CD4-positive, alpha-beta T cell (primary cell): ENCODE results near the gene KCNQ1. TPM values are rescaled to one million over a fixed set of nuclear protein-coding genes. Genes with fewer than 3 reads are reported as not detected.

Source experiments
- ATAC-seq: fragments of 200-7000 bp; cut with Tn5 transposase; one replicate; pipeline ENCODE4 v1.10.0; 2022; ENCODE audit warnings: mild to moderate bottlenecking; ENCODE audit not compliant: poor library complexity
- CTCF ChIA-PET: fragments of 350-600 bp; sonication (Branson Sonifier 250); formaldehyde crosslinking; loops from one replicate; lab custom pipeline; 2021; ENCODE audit warnings: antibody characterized with exemption, inconsistent platforms; lab: Charles Lee
- POLR2A ChIA-PET: fragments of 350-600 bp; sonication (Branson Sonifier 250); formaldehyde crosslinking; loops from one replicate; lab custom pipeline; 2021; ENCODE audit warnings: antibody characterized with exemption, inconsistent platforms; lab: Charles Lee
- DNase-seq, 14 experiments: peaks; one replicate each; pipeline ENCODE4 v3.0.0-alpha.2; 2013 to 2020; ENCODE audit warnings: mixed read lengths in 2 of 14
- H3K27ac ChIP-seq, 2 donors: one replicate each; pipeline versions ENCODE4 v1.5.1 to v1.7.0; 2013; ENCODE audit warnings: low read length in 2 of 2, low read depth in 1 of 2, mild to moderate bottlenecking in 1 of 2
- H3K27me3 ChIP-seq, 2 experiments: 1 replicate in 1 of 2; 2 replicates in 1 of 2; pipeline versions ENCODE4 v1.6.1 to v1.7.0; 2013; ENCODE audit warnings: low read length in 2 of 2, control low read depth in 1 of 2, mild to moderate bottlenecking in 1 of 2, moderate library complexity in 1 of 2; ENCODE audit not compliant: insufficient read depth in 2 of 2, control insufficient read depth in 1 of 2
- H3K36me3 ChIP-seq: one replicate; pipeline ENCODE4 v1.6.1; 2013; ENCODE audit warnings: low read length, control low read depth; ENCODE audit not compliant: insufficient read depth
- H3K4me1 ChIP-seq: one replicate; pipeline ENCODE4 v1.6.1; 2013; ENCODE audit warnings: low read length, control low read depth; ENCODE audit not compliant: insufficient read depth
- H3K4me3 ChIP-seq: one replicate; pipeline ENCODE4 v1.5.1; 2013; ENCODE audit warnings: mild to moderate bottlenecking, low read length, moderate library complexity
- H3K9me3 ChIP-seq, 2 experiments: 1 replicate in 1 of 2; 2 replicates in 1 of 2; pipeline versions ENCODE4 v1.6.1 to v1.7.0; 2013; ENCODE audit warnings: low read length in 2 of 2, mild to moderate bottlenecking in 2 of 2, control low read depth in 1 of 2, moderate library complexity in 1 of 2; ENCODE audit not compliant: control insufficient read depth in 1 of 2, insufficient read depth in 1 of 2
- H3K27ac Mint-ChIP-seq: one replicate; pipeline ENCODE4 v1.8.0; 2020; ENCODE audit warnings: mixed read lengths
- H3K27me3 Mint-ChIP-seq: one replicate; pipeline ENCODE4 v1.8.0; 2021; ENCODE audit warnings: mixed read lengths
- H3K36me3 Mint-ChIP-seq: one replicate; pipeline ENCODE4 v1.8.0; 2021; ENCODE audit warnings: low read depth, mixed read lengths
- H3K4me1 Mint-ChIP-seq: one replicate; pipeline ENCODE4 v1.8.0; 2021; ENCODE audit warnings: low read depth, mixed read lengths
- H3K4me3 Mint-ChIP-seq: one replicate; pipeline ENCODE4 v1.8.0; 2020; ENCODE audit warnings: mild to moderate bottlenecking, mixed read lengths
- H3K9me3 Mint-ChIP-seq: one replicate; pipeline ENCODE4 v1.8.0; 2020; ENCODE audit warnings: mixed read lengths
- intact Hi-C, 2 experiments: fragments of 100-400 bp; cut with DNase I in 1 of 2; cut with micrococcal nuclease in 1 of 2; formaldehyde crosslinking; loops; one replicate each; pipeline versions ENCODE4 v1.15.1 to v1.9.0; 2023 to 2025; cut with DNase I, micrococcal nuclease
- total RNA-seq, 174 experiments: library from RNA in 2 of 174; stranded (reverse) in 2 of 174; gene quantifications; one replicate each; pipeline ENCODE4 v1.2.3 and lab custom pipeline; 2021 to 2026
- TF ChIP-seq, protein P1 (sequence below): fragments of 200-600 bp; IDR thresholded peaks from one replicate; pipeline ENCODE4 v1.8.0; 2022; ENCODE audit warnings: antibody characterized with exemption, mild to moderate bottlenecking

Gene KCNQ1
- total RNA-seq, 2 experiments from 2014 or later = 31.3 to 33.1 TPM

DNA sequence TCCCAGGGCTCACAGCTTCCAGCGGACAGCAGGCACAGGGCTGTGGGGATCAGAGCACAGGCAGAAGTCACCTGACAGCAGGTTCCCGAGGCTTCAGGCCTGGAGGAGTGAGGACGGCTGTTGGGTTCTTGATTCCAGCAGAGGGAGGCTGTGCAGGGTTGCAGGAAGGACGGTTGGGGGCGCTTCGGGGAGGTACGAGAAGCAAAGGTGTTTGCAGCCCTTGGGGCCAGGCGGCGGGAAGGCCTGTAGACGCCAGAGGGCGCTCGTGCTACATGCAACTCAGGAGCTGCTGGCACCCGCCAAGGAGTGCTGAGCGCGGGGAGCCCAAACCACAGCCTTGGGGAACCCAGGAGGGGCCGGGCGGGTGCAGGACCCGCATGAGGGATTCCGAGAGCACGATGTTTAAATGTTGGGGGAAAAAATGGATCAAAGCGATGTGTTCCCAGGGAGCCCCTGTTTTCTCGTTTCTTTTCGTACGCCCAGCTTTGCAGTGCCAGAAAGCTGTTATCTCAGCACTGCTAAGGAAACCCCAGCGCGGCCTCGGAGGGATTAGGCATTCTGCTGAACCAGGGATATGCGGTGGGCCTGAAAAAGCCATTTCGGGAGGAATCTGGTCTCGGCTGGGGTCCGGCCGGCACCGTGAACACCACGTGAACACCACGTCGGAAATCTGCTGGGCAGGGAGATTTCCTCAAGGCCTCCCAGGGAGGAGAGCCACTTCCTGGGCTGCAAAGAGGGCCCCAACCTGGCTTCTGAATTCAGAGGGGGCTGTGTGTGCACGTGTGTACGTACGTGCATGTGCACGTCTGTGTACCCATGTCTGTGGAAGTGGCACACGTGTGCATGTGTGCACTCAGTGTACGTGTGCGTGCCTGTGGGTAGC lies 88.1 kb downstream of the KCNQ1 start:
- ChIA-PET CTCF (interaction anchor here (0.6 to 5.1 kb wide), 38 partner anchors 9 to 947 kb away, joined by 3 to 158 read pairs (median 5); partner anchors contain the start of genes KCNQ1, PHLDA2, TRPM5 and TSSC4), POLR2A (interaction anchor here (0.6 to 3.0 kb wide), 7 partner anchors 87 to 559 kb away, joined by 3 to 25 read pairs (median 5); partner anchors contain the start of gene CDKN1C)
- Histone ChIP-seq H3K27me3 (no peaks in the 10 kb centered on the region), H3K9me3 (no peaks in the 10 kb centered on the region), H3K27ac (no peak overlapping the region), H3K4me1 (peaks cover 31% of the 10 kb centered on the region), H3K4me3 (peak overlapping the region; percentile 33), H3K36me3 (peaks cover 4% of the 10 kb centered on the region)
- peak overlapping the region; percentile 77 for H3K4me3 Mint-ChIP-seq
- H3K9me3 Mint-ChIP-seq = no peaks in the 10 kb centered on the region
- H3K4me1 Mint-ChIP-seq = peaks cover 25% of the 10 kb centered on the region
- peak; percentile 86 to 97 (median 92) for DNase-seq
- intact Hi-C loops = loop anchor here (1.0 to 10.0 kb wide), 10 partner anchors 86 to 884 kb away; partner anchors contain the start of gene KCNQ1 (in 1 of the 2)
- ATAC-seq = peak; percentile 89
- TF ChIP-seq, protein P1, sequence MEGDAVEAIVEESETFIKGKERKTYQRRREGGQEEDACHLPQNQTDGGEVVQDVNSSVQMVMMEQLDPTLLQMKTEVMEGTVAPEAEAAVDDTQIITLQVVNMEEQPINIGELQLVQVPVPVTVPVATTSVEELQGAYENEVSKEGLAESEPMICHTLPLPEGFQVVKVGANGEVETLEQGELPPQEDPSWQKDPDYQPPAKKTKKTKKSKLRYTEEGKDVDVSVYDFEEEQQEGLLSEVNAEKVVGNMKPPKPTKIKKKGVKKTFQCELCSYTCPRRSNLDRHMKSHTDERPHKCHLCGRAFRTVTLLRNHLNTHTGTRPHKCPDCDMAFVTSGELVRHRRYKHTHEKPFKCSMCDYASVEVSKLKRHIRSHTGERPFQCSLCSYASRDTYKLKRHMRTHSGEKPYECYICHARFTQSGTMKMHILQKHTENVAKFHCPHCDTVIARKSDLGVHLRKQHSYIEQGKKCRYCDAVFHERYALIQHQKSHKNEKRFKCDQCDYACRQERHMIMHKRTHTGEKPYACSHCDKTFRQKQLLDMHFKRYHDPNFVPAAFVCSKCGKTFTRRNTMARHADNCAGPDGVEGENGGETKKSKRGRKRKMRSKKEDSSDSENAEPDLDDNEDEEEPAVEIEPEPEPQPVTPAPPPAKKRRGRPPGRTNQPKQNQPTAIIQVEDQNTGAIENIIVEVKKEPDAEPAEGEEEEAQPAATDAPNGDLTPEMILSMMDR = peak; percentile 99
- H3K27ac Mint-ChIP-seq = no peak overlapping the region
- H3K36me3 Mint-ChIP-seq = peaks cover 5% of the 10 kb centered on the region
- no peaks in the 10 kb centered on the region for H3K27me3 Mint-ChIP-seq

DNA sequence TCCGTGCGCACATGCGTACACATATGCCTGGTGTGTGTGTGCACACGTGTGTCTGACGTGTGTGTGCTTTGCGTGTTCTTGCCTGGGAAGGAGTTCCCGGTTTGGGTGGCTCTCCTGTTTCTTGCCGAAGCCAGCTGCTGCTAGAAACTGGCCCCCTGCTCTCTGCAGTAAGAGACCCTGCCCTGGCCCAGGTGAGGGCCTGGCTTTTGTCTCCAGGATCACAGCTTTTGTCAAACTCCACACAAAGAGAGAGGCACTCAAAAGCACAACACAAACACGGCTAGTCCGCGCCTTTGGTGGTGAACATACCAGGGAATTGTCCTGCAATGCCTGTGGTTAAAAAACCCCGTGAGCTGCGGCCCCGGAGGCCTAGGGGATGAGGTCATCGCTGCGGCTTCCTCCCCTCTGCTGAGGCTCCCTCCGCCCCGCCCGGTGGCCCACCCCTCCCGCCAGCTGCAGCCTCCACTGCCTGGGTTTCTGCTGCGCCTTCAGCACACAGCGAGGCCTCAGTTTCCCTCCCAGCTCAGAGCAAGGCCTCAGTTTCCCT lies 88.9 kb downstream of the KCNQ1 start:
- no peak overlapping the region for H3K4me3 Mint-ChIP-seq
- no peak overlapping the region for H3K27ac Mint-ChIP-seq
- H3K36me3 Mint-ChIP-seq = peaks cover 5% of the 10 kb centered on the region
- intact Hi-C loops = loop anchor here (1.0 to 10.0 kb wide), 10 partner anchors 86 to 883 kb away; partner anchors contain the start of gene KCNQ1 (in 1 of the 2)
- peak in 4 of 14 experiments; percentile 26 to 68 (median 50) for DNase-seq
- no peaks in the 10 kb centered on the region for H3K9me3 Mint-ChIP-seq
- ChIA-PET POLR2A (interaction anchor here (1.1 to 3.0 kb wide), 5 partner anchors 355 to 558 kb away, joined by 3 to 25 read pairs (median 5); a partner anchor contains a TSS), CTCF (interaction anchor here (0.8 to 5.1 kb wide), 21 partner anchors 15 to 875 kb away, joined by 3 to 158 read pairs (median 6); partner anchors contain the start of genes KCNQ1, PHLDA2 and TRPM5)
- H3K4me1 ChIP-seq = peaks cover 31% of the 10 kb centered on the region
- no peak for ATAC-seq
- H3K27ac ChIP-seq = no peak overlapping the region
- H3K27me3 Mint-ChIP-seq = no peaks in the 10 kb centered on the region
- no peaks in the 10 kb centered on the region for H3K9me3 ChIP-seq
- no peaks in the 10 kb centered on the region for H3K27me3 ChIP-seq
- TF ChIP-seq, protein P1 = no peak
- peaks cover 21% of the 10 kb centered on the region for H3K4me1 Mint-ChIP-seq
- peaks cover 4% of the 10 kb centered on the region for H3K36me3 ChIP-seq
- H3K4me3 ChIP-seq = no peak overlapping the region
